ENCODE measurements around the gene WNT2B. TPM values are rescaled to one million over a fixed set of nuclear protein-coding genes. Genes with fewer than 3 reads are reported as not detected.

Gene WNT2B
- total RNA-seq, 1 experiment from 2014 or later, result 1.6 TPM

DNA sequence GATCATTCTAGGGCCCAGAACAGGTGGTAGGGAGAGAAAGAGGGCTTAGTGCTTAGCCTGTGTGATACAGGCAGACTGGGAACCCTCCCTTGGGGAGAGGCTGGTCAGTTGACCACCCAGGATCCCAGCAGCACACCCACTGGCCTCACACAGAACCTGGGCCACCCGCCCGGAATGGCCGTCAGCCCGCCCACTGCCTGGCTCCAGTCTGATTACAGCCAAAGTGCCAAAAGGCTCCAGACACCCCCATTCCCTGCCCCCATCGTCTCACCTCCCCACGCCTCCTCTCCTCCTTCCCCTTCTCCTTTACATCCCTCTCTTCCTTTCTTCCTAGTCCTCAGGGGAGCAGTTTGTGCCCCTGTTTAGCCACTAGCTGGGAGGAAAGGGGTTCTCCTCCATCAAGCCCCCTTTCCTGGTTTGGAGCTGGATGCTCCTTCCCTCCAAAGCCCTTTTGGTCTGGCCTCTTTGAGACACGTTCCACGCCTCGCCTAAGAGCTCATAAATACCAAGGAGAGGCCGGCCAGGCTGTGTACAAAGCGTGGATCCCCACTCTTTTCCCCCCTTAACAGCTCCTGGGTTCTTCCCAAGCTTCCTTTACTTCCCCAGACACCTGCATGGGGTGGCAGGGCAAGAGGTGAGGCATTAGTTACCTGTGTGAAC, 4.6 kb upstream of the WNT2B start:
- no peaks in the 10 kb centered on the region for H3K27me3 ChIP-seq (ENCODE audit: control insufficient read depth, insufficient read depth, low read length)
- TF ChIP-seq TCF7L2 (IDR thresholded peaks at IDR 0.05; ENCODE audit: low read depth, low read length), result no peak
- POLR2A ChIA-PET, result no interaction called here
- no peak overlapping the region for H3K27ac ChIP-seq (ENCODE audit: low read length)
- intact Hi-C loops (cut with micrococcal nuclease; ENCODE audit: unreplicated experiment) (loop anchor here (10.0 kb wide), 1 partner anchor 111 kb away; the partner anchor contains the start of genes CAPZA1 and ST7L), in situ Hi-C loops (cut with HindIII; ENCODE audit: low pct_unique_long_range_greater_than_20kb, low sequenced_read_pairs) (no loop called here)
- no peaks in the 10 kb centered on the region for H3K36me3 ChIP-seq (ENCODE audit: control insufficient read depth, insufficient read depth, low read length)
- no peak for DNase-seq (ENCODE audit: low read depth, low spot score)
- no TSS peak for BruUV-seq (replicated peaks)
- no peak overlapping the region for H3K4me3 ChIP-seq (ENCODE audit: low read depth in 2 of 2, low read length in 2 of 2)
- no peaks in the 10 kb centered on the region; the same call in 1 of the 2 replicates for H3K4me1 ChIP-seq (ENCODE audit: control insufficient read depth, insufficient read depth, low read length)
- CTCF ChIA-PET, result interaction anchor here (0.6 kb wide), 1 partner anchor 54 kb away, joined by 5 read pairs; no protein-coding TSS in a partner anchor
- H3K9me3 ChIP-seq (ENCODE audit: control insufficient read depth, insufficient read depth, low read depth, low read length), result no peaks in the 10 kb centered on the region
- ATAC-seq, result no peak

DNA sequence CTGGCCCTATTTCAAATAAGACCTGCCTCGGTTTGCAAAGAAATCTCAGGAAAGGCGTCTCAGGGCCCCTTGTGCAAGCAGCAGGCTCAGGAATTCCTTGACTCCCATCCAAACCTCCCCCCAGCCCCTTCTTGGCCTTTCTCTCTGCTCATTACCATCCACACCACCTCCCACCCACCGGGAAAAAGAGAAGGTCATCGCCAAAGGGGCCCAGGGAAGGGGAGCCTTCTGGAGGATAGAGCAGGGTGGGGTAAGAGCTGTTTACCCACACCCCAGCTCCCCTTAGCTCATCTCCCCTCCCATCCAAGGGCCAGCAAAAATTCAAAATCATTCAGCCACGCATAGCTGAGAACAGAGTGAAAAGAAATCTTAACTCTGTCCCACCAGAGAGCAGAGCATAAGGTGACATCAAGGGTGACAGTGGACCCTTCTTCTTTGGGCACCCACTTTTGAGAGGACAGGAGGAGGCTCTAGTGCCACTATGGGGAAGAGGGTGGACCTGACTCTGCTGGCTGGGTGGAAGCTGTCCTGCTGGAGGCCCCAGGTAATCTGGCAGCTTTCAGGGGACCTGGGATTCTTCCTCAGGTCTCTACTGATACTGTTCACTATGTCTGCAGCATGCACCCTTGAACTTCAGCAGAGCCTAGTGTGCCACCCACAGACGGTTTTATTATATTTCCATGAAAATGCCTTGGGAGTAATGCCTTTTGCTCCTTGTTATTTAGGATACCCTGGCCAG, 3.9 kb upstream of the WNT2B start:
- no peaks in the 10 kb centered on the region; the same call in 1 of the 2 replicates for H3K4me1 ChIP-seq (ENCODE audit: control insufficient read depth, insufficient read depth, low read length)
- no peak overlapping the region for H3K4me3 ChIP-seq (ENCODE audit: low read depth in 2 of 2, low read length in 2 of 2)
- no peaks in the 10 kb centered on the region for H3K27me3 ChIP-seq (ENCODE audit: control insufficient read depth, insufficient read depth, low read length)
- in situ Hi-C loops (cut with HindIII; ENCODE audit: low pct_unique_long_range_greater_than_20kb, low sequenced_read_pairs), result no loop called here
- BruUV-seq (replicated peaks), result no TSS peak
- POLR2A ChIA-PET, result no interaction called here
- no peaks in the 10 kb centered on the region for H3K36me3 ChIP-seq (ENCODE audit: control insufficient read depth, insufficient read depth, low read length)
- ATAC-seq (no peak), DNase-seq (ENCODE audit: low read depth, low spot score) (no peak)
- H3K27ac ChIP-seq (ENCODE audit: low read length), result no peak overlapping the region
- H3K9me3 ChIP-seq (ENCODE audit: control insufficient read depth, insufficient read depth, low read depth, low read length), result no peaks in the 10 kb centered on the region
- CTCF ChIA-PET, result interaction anchor here (0.6 kb wide), 1 partner anchor 54 kb away, joined by 5 read pairs; no protein-coding TSS in a partner anchor
- TF ChIP-seq SIN3A (IDR thresholded peaks at IDR 0.05; ENCODE audit: borderline replicate concordance, insufficient read depth, low read depth, low read length) (no peak), TCF7L2 (IDR thresholded peaks at IDR 0.05; ENCODE audit: low read depth, low read length) (no peak), POLR2AphosphoS5 (IDR thresholded peaks at IDR 0.05; ENCODE audit: low read depth, low read length) (no peak)
- TF ChIP-seq, protein P1, sequence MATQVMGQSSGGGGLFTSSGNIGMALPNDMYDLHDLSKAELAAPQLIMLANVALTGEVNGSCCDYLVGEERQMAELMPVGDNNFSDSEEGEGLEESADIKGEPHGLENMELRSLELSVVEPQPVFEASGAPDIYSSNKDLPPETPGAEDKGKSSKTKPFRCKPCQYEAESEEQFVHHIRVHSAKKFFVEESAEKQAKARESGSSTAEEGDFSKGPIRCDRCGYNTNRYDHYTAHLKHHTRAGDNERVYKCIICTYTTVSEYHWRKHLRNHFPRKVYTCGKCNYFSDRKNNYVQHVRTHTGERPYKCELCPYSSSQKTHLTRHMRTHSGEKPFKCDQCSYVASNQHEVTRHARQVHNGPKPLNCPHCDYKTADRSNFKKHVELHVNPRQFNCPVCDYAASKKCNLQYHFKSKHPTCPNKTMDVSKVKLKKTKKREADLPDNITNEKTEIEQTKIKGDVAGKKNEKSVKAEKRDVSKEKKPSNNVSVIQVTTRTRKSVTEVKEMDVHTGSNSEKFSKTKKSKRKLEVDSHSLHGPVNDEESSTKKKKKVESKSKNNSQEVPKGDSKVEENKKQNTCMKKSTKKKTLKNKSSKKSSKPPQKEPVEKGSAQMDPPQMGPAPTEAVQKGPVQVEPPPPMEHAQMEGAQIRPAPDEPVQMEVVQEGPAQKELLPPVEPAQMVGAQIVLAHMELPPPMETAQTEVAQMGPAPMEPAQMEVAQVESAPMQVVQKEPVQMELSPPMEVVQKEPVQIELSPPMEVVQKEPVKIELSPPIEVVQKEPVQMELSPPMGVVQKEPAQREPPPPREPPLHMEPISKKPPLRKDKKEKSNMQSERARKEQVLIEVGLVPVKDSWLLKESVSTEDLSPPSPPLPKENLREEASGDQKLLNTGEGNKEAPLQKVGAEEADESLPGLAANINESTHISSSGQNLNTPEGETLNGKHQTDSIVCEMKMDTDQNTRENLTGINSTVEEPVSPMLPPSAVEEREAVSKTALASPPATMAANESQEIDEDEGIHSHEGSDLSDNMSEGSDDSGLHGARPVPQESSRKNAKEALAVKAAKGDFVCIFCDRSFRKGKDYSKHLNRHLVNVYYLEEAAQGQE (IDR thresholded peaks at IDR 0.05; ENCODE audit: insufficient read depth in 1 of 2, low read depth in 2 of 2, low read length in 1 of 2), result no peak
- TF ChIP-seq, protein P2, sequence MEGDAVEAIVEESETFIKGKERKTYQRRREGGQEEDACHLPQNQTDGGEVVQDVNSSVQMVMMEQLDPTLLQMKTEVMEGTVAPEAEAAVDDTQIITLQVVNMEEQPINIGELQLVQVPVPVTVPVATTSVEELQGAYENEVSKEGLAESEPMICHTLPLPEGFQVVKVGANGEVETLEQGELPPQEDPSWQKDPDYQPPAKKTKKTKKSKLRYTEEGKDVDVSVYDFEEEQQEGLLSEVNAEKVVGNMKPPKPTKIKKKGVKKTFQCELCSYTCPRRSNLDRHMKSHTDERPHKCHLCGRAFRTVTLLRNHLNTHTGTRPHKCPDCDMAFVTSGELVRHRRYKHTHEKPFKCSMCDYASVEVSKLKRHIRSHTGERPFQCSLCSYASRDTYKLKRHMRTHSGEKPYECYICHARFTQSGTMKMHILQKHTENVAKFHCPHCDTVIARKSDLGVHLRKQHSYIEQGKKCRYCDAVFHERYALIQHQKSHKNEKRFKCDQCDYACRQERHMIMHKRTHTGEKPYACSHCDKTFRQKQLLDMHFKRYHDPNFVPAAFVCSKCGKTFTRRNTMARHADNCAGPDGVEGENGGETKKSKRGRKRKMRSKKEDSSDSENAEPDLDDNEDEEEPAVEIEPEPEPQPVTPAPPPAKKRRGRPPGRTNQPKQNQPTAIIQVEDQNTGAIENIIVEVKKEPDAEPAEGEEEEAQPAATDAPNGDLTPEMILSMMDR (IDR thresholded peaks at IDR 0.05), result no peak
- intact Hi-C loops (cut with micrococcal nuclease; ENCODE audit: unreplicated experiment), result loop anchor here (10.0 kb wide), 1 partner anchor 110 kb away; the partner anchor contains the start of genes CAPZA1 and ST7L

Data from Panc1 (cell line).